Skeletal muscle satellite cell (primary cell): Measurements from ENCODE around the gene VPS37C.
"Not testable (repeated sequence)": the region's sequence is repeated elsewhere in the genome, so short reads cannot be mapped to it uniquely, and the experiment has no call there.

Experiments used
- H3K27me3 ChIP-seq: 2 replicates; pipeline ENCODE4 v1.7.0; 2013; ENCODE audit warnings: low read length; ENCODE audit not compliant: control insufficient read depth, insufficient read depth
- H3K36me3 ChIP-seq: 2 replicates; pipeline ENCODE4 v1.7.0; 2013; ENCODE audit warnings: mild to moderate bottlenecking, control low read depth, low read length; ENCODE audit not compliant: insufficient read depth
- H3K4me1 ChIP-seq: 2 replicates; pipeline ENCODE4 v1.7.0; 2013; ENCODE audit warnings: low read length; ENCODE audit not compliant: control insufficient read depth, insufficient read depth
- H3K4me2 ChIP-seq: 2 replicates; pipeline ENCODE4 v1.7.0; 2013; ENCODE audit warnings: mild to moderate bottlenecking, low read length
- H3K4me3 ChIP-seq: 2 replicates; pipeline ENCODE4 v1.7.0; 2013; ENCODE audit warnings: low read length
- H3K9ac ChIP-seq: 2 replicates; pipeline ENCODE4 v1.7.0; 2013; ENCODE audit warnings: mild to moderate bottlenecking, low read depth, low read length, moderate library complexity
- H3K9me3 ChIP-seq: replicated peaks from 2 replicates; pipeline ENCODE4 v1.7.0; 2013; ENCODE audit warnings: mild to moderate bottlenecking, control low read depth, low read length

VPS37C gene

GRCh38 chr11:61098261-61098660 lies 63.0 kb downstream of the VPS37C start:
- H3K4me3 ChIP-seq, H3K36me3 ChIP-seq, H3K9me3 ChIP-seq, H3K4me2 ChIP-seq, H3K9ac ChIP-seq, H3K27me3 ChIP-seq, H3K4me1 ChIP-seq: not testable (repeated sequence)

- H3K9ac ChIP-seq: no peak overlapping the region
- no peaks in the 10 kb centered on the region for H3K36me3 ChIP-seq
- H3K4me2 ChIP-seq: no peak overlapping the region
- no peaks in the 10 kb centered on the region for H3K4me1 ChIP-seq
- no peak overlapping the region for H3K4me3 ChIP-seq
- H3K27me3 ChIP-seq: peaks cover 7% of the 10 kb centered on the region
- H3K9me3 ChIP-seq: no peaks in the 10 kb centered on the region
Observed at GRCh38 chr11:61095021-61095420, 66.2 kb downstream of the VPS37C start.

- peaks cover 13% of the 10 kb centered on the region for H3K27me3 ChIP-seq
- not testable (repeated sequence) for H3K4me3 ChIP-seq, H3K9ac ChIP-seq, H3K9me3 ChIP-seq, H3K4me2 ChIP-seq, H3K36me3 ChIP-seq, H3K4me1 ChIP-seq
Observed at GRCh38 chr11:61094167-61094566, 67.1 kb downstream of the VPS37C start.

GRCh38 chr11:61092908-61093763 lies 68.1 kb downstream of the VPS37C start:
- Histone ChIP-seq H3K9me3 (no peaks in the 10 kb centered on the region), H3K36me3 (no peaks in the 10 kb centered on the region), H3K27me3 (peaks cover 13% of the 10 kb centered on the region), H3K4me3 (no peak overlapping the region), H3K9ac (no peak overlapping the region), H3K4me1 (no peaks in the 10 kb centered on the region), H3K4me2 (no peak overlapping the region)

GRCh38 chr11:61092280-61092766 lies 68.9 kb downstream of the VPS37C start:
- Histone ChIP-seq H3K36me3 (no peaks in the 10 kb centered on the region), H3K9me3 (no peaks in the 10 kb centered on the region), H3K4me1 (no peaks in the 10 kb centered on the region), H3K4me2 (no peak overlapping the region), H3K9ac (no peak overlapping the region), H3K27me3 (peaks cover 13% of the 10 kb centered on the region), H3K4me3 (no peak overlapping the region)

GRCh38 chr11:61091373-61092279 lies 69.6 kb downstream of the VPS37C start:
- H3K36me3 ChIP-seq: no peaks in the 10 kb centered on the region
- H3K27me3 ChIP-seq: peaks cover 10% of the 10 kb centered on the region
- no peak overlapping the region for H3K4me3 ChIP-seq
- H3K4me1 ChIP-seq: no peaks in the 10 kb centered on the region
- no peak overlapping the region for H3K4me2 ChIP-seq
- H3K9me3 ChIP-seq: no peaks in the 10 kb centered on the region
- no peak overlapping the region for H3K9ac ChIP-seq

GRCh38 chr11:61090982-61091372 lies 70.2 kb downstream of the VPS37C start:
- H3K9me3 ChIP-seq: no peaks in the 10 kb centered on the region
- no peaks in the 10 kb centered on the region for H3K4me1 ChIP-seq
- no peaks in the 10 kb centered on the region for H3K36me3 ChIP-seq
- H3K9ac ChIP-seq: no peak overlapping the region
- H3K4me2 ChIP-seq: no peak overlapping the region
- H3K27me3 ChIP-seq: peaks cover 8% of the 10 kb centered on the region
- no peak overlapping the region for H3K4me3 ChIP-seq

- Histone ChIP-seq H3K4me2 (no peak overlapping the region), H3K27me3 (peaks cover 8% of the 10 kb centered on the region), H3K4me3 (no peak overlapping the region), H3K9ac (no peak overlapping the region), H3K9me3 (no peaks in the 10 kb centered on the region), H3K4me1 (no peaks in the 10 kb centered on the region), H3K36me3 (no peaks in the 10 kb centered on the region)
Observed at GRCh38 chr11:61090521-61090920, 70.7 kb downstream of the VPS37C start.

GRCh38 chr11:61089806-61090491 lies 71.3 kb downstream of the VPS37C start:
- no peaks in the 10 kb centered on the region for H3K36me3 ChIP-seq
- H3K9ac ChIP-seq: no peak overlapping the region
- H3K9me3 ChIP-seq: no peaks in the 10 kb centered on the region
- peaks cover 8% of the 10 kb centered on the region for H3K27me3 ChIP-seq
- H3K4me3 ChIP-seq: no peak overlapping the region
- no peaks in the 10 kb centered on the region for H3K4me1 ChIP-seq
- no peak overlapping the region for H3K4me2 ChIP-seq

GRCh38 chr11:61087426-61088119 lies 73.7 kb downstream of the VPS37C start:
- no peaks in the 10 kb centered on the region for H3K4me1 ChIP-seq

More at GRCh38 chr11:61087426-61088119, 73.7 kb downstream of the VPS37C start:
- Histone ChIP-seq H3K4me2 (no peak overlapping the region), H3K4me3 (no peak overlapping the region), H3K27me3 (peaks cover 23% of the 10 kb centered on the region), H3K36me3 (no peaks in the 10 kb centered on the region), H3K9ac (no peak overlapping the region), H3K9me3 (no peaks in the 10 kb centered on the region)
